SK-N-SH treated with all-trans-retinoic acid at 6 μM for 48 hours (cell line): Measurements from ENCODE around the gene CETN3.
A peak's percentile ranks its signal among the peaks of the same experiment; 100 is the strongest.

ENCODE experiments used
- ATAC-seq: fragments of 200-7000 bp; cut with Tn5 transposase; 3 replicates; pipeline ENCODE4 v1.9.1; 2020; ENCODE audit warnings: mild to moderate bottlenecking, moderate library complexity
- ARNTL ChIP-seq: fragments of 450-650 bp; formaldehyde crosslinking; IDR thresholded peaks from 2 replicates; pipeline ENCODE4 v1.5.0; 2020; ENCODE audit warnings: low read depth, mild to moderate bottlenecking, moderate library complexity, borderline replicate concordance
- BACH2 ChIP-seq: fragments of 250-450 bp; sonication (Bioruptor Pico); IDR thresholded peaks from 2 replicates; pipeline ENCODE4 v1.9.0; 2021; ENCODE audit warnings: mild to moderate bottlenecking, borderline replicate concordance
- CREB5 ChIP-seq: fragments of 250-450 bp; sonication (Bioruptor Pico); IDR thresholded peaks from 2 replicates; pipeline ENCODE4 v1.5.1; 2020; ENCODE audit warnings: low read depth, mild to moderate bottlenecking, moderate library complexity
- CSRNP3 ChIP-seq: fragments of 250-450 bp; sonication (Bioruptor Pico); IDR thresholded peaks from 2 replicates; pipeline ENCODE4 v1.5.1; 2021; ENCODE audit warnings: mild to moderate bottlenecking, moderate library complexity
- ESRRG ChIP-seq: fragments of 250-450 bp; sonication (Bioruptor Pico); IDR thresholded peaks from 2 replicates; pipeline ENCODE4 v1.6.1; 2021; ENCODE audit warnings: mild to moderate bottlenecking
- GLIS3 ChIP-seq: fragments of 250-450 bp; sonication (Bioruptor Pico); IDR thresholded peaks from 2 replicates; pipeline ENCODE4 v1.5.0; 2020; ENCODE audit warnings: mild to moderate bottlenecking, moderate library complexity
- ISL1 ChIP-seq: fragments of 250-450 bp; sonication (Bioruptor Pico); IDR thresholded peaks from 2 replicates; pipeline ENCODE4 v2.1.2; 2022; ENCODE audit warnings: mild to moderate bottlenecking, moderate library complexity
- OSR1 ChIP-seq: fragments of 250-450 bp; sonication (Bioruptor Pico); IDR thresholded peaks from 2 replicates; pipeline ENCODE4 v1.8.0; 2022; ENCODE audit warnings: moderate library complexity, mild to moderate bottlenecking, inconsistent platforms
- PATZ1 ChIP-seq: fragments of 250-450 bp; sonication (Bioruptor Pico); IDR thresholded peaks from 2 replicates; pipeline ENCODE4 v1.8.0; 2020; ENCODE audit warnings: mild to moderate bottlenecking, moderate library complexity, borderline replicate concordance
- POU6F1 ChIP-seq: fragments of 250-450 bp; sonication (Bioruptor Pico); IDR thresholded peaks from 2 replicates; pipeline ENCODE4 v1.8.0; 2021; ENCODE audit warnings: low read depth, mild to moderate bottlenecking, moderate library complexity, borderline replicate concordance
- PPARA ChIP-seq: fragments of 250-450 bp; sonication (Bioruptor Pico); IDR thresholded peaks from 2 replicates; pipeline ENCODE4 v1.5.0; 2020; ENCODE audit warnings: mild to moderate bottlenecking, borderline replicate concordance
- RARB ChIP-seq: fragments of 250-450 bp; sonication (Bioruptor Pico); IDR thresholded peaks from 2 replicates; pipeline ENCODE4 v1.8.0; 2021; ENCODE audit warnings: mild to moderate bottlenecking, moderate library complexity
- SNAI2 ChIP-seq: fragments of 250-450 bp; sonication (Bioruptor Pico); IDR thresholded peaks from 2 replicates; pipeline ENCODE4 v1.5.0; 2020; ENCODE audit warnings: mild to moderate bottlenecking, moderate library complexity
- TCF4 ChIP-seq: fragments of 250-450 bp; sonication (Bioruptor Pico); IDR thresholded peaks from 2 replicates; pipeline ENCODE4 v1.8.0; 2021; ENCODE audit warnings: mild to moderate bottlenecking, moderate library complexity, borderline replicate concordance
- TOX ChIP-seq: fragments of 250-450 bp; sonication (Bioruptor Pico); IDR thresholded peaks from 2 replicates; pipeline ENCODE4 v1.8.0; 2021; ENCODE audit warnings: mild to moderate bottlenecking, moderate library complexity, borderline replicate concordance
- TSHZ2 ChIP-seq: fragments of 250-450 bp; sonication (Bioruptor Pico); IDR thresholded peaks from 2 replicates; pipeline ENCODE4 v1.5.0; 2020; ENCODE audit warnings: mild to moderate bottlenecking, moderate library complexity
- ZC3H10 ChIP-seq: fragments of 250-450 bp; sonication (Bioruptor Pico); IDR thresholded peaks from 2 replicates; pipeline ENCODE4 v1.5.1; 2021; ENCODE audit warnings: mild to moderate bottlenecking, moderate library complexity
- ZNF565 ChIP-seq: fragments of 450-650 bp; formaldehyde crosslinking; conservative IDR thresholded peaks from 2 replicates; pipeline ENCODE4 v1.5.0; 2020; ENCODE audit warnings: low read depth, mild to moderate bottlenecking, moderate library complexity
- ZNF70 ChIP-seq: fragments of 450-650 bp; formaldehyde crosslinking; IDR thresholded peaks from 2 replicates; pipeline ENCODE4 v1.5.0; 2020; ENCODE audit warnings: mild to moderate bottlenecking, moderate library complexity
- ZNF8 ChIP-seq: fragments of 450-650 bp; formaldehyde crosslinking; IDR thresholded peaks from 2 replicates; pipeline ENCODE4 v1.5.0; 2020; ENCODE audit warnings: mild to moderate bottlenecking, moderate library complexity

CETN3 gene

GRCh38 chr5:90398726-90399125, 10.8 kb downstream of the CETN3 start:
- no peak for ATAC-seq
- TF ChIP-seq ZNF8 (CRISPR knock-in tag) = no peak
- TF ChIP-seq TOX (CRISPR knock-in tag) = no peak
- TF ChIP-seq ZC3H10 (CRISPR knock-in tag) = no peak
- TF ChIP-seq RARB (CRISPR knock-in tag) = no peak
- no peak for TF ChIP-seq OSR1 (CRISPR knock-in tag)
- no peak for TF ChIP-seq TCF4 (CRISPR knock-in tag)
- TF ChIP-seq POU6F1 (CRISPR knock-in tag) = no peak
- TF ChIP-seq ZNF70 (CRISPR knock-in tag) = no peak

- no peak for TF ChIP-seq RARB (CRISPR knock-in tag)
- no peak for TF ChIP-seq ISL1 (CRISPR knock-in tag)
- TF ChIP-seq ARNTL (CRISPR knock-in tag) = no peak
- TF ChIP-seq TOX (CRISPR knock-in tag) = no peak
- TF ChIP-seq ZNF565 (CRISPR knock-in tag) = no peak
- TF ChIP-seq CSRNP3 (CRISPR knock-in tag) = no peak
- TF ChIP-seq TSHZ2 = no peak
- no peak for TF ChIP-seq CREB5 (CRISPR knock-in tag)
- TF ChIP-seq SNAI2 (CRISPR knock-in tag) = no peak
- TF ChIP-seq ESRRG (CRISPR knock-in tag) = no peak
- TF ChIP-seq ZNF70 (CRISPR knock-in tag) = no peak
- no peak for TF ChIP-seq TCF4 (CRISPR knock-in tag)
- no peak for TF ChIP-seq POU6F1 (CRISPR knock-in tag)
- no peak for ATAC-seq
Measured at GRCh38 chr5:90395005-90395404, 14.6 kb downstream of the CETN3 start.

GRCh38 chr5:90390928-90391327, 18.6 kb downstream of the CETN3 start:
- peak; percentile 33; the same call in 1 of the 3 replicates for ATAC-seq
- TF ChIP-seq CSRNP3 (CRISPR knock-in tag) (no peak), ISL1 (CRISPR knock-in tag) (no peak), BACH2 (CRISPR knock-in tag) (no peak), ARNTL (CRISPR knock-in tag) (no peak), PPARA (CRISPR knock-in tag) (no peak), PATZ1 (CRISPR knock-in tag) (no peak), GLIS3 (CRISPR knock-in tag) (no peak)
